Pericardium fibroblast (primary cell): Measurements from ENCODE around the gene RPS15A. TPM values are rescaled to one million over a fixed set of nuclear protein-coding genes. Genes with fewer than 3 reads are reported as not detected.

Source experiments
- total RNA-seq: library from RNA; depleted of rRNA; stranded (reverse); fragments of >200 nt; gene quantifications from 2 replicates; pipeline ENCODE4 v1.2.3, GENCODE V29; 2015

The RPS15A gene
- total RNA-seq = 2,347 and 4,479 TPM in 2 replicates

GRCh38 chr16:18789850-18790706 lies at the start of gene RPS15A:
TSS of gene RPS15A (minus strand) at chr16:18790334. CDS start at chr16:18789113, 1,221 bp downstream.

GRCh38 chr16:18801145-18801972 lies 11.2 kb upstream of the RPS15A start, which contains the start of gene ARL6IP1:
TSS of gene ARL6IP1 (minus strand) at chr16:18801549. CDS start at chr16:18801466, 83 bp downstream.

Other genes starting within 250 kb of the RPS15A start
- gene NOMO2, start 228.2 kb downstream of the RPS15A start, total RNA-seq = 48.3 and 77.7 TPM in 2 replicates
- 81.3 and 104 TPM in 2 replicates for gene ARL6IP1, start 11.2 kb upstream of the RPS15A start, total RNA-seq
- gene SMG1, start 136.1 kb upstream of the RPS15A start, total RNA-seq = 13.2 and 22.4 TPM in 2 replicates
- gene TMC7, start 193.6 kb upstream of the RPS15A start, total RNA-seq = not detected in 2 replicates